ENCODE measurements around the gene UBAP1L.

- TF ChIP-seq CTCF (IDR thresholded peaks at IDR 0.05 in 8 of 11, conservative IDR thresholded peaks at IDR 0.05 in 3 of 11) (no peak), POLR2AphosphoS5 (IDR thresholded peaks at IDR 0.05) (no peak), POLR2A (IDR thresholded peaks at IDR 0.05) (no peak)
Measured at GRCh38 chr15:65066001-65066634, 48.9 kb downstream of the UBAP1L start.
